Measurements from ENCODE around the gene SLC35F1.

Gene SLC35F1

DNA sequence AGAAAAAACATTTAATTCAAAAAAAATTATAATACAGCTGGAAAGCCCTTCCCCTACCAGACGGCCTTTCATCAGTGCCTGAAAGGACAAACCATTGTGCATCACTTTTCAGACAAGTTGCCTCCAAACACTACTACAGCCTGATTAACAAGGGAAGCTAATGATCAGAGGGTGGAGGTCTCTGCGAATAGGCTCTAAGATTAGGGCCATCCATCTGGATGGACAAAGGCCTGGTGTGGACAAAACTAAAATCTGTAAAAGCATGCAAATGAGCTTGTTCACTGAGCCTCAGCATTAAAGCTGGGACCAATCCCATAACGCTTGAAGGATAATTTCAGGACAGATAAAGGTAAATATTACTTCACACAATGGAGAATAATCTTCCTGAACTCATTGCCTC lies 412.4 kb downstream of the SLC35F1 start:
- DNase-seq (ENCODE audit: low read depth): no peak
- no peak overlapping the region for H3K4me3 ChIP-seq (ENCODE audit: low read length)

DNA sequence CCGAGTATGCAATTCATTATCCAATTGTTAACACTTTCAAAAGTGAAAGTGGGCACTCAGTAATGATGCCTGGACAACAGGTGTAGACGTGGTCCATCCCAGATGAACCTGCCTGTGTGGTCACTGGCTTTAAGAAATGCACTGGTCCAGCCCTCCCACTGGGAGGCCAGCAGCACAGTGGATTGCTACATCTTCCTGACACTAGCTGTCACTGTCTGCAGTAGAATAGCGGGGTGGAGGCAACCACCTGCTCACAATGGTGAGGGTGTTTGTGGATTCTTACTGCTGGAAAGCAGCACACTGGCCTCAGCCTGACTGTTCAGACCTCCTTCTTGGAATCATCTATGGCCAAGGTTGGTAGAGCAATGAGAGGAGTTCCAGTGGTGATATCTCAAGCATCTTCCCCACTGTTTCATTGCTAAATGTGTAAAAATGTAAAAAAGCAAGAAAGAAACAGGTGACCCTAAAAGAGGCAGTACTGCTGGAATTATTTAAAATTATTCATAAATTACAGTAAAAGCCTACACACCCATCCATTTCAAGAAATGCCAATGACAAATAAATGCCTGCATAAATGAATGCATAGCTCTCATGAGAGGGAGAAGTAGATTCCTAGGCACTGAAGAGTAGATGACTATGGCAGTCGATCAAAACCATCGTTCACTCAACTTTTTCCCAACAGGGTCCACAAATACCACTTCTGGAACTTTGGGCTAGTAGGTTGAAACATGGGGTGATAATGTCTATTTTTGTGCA lies 413.0 kb downstream of the SLC35F1 start:
- TF ChIP-seq, protein P1, sequence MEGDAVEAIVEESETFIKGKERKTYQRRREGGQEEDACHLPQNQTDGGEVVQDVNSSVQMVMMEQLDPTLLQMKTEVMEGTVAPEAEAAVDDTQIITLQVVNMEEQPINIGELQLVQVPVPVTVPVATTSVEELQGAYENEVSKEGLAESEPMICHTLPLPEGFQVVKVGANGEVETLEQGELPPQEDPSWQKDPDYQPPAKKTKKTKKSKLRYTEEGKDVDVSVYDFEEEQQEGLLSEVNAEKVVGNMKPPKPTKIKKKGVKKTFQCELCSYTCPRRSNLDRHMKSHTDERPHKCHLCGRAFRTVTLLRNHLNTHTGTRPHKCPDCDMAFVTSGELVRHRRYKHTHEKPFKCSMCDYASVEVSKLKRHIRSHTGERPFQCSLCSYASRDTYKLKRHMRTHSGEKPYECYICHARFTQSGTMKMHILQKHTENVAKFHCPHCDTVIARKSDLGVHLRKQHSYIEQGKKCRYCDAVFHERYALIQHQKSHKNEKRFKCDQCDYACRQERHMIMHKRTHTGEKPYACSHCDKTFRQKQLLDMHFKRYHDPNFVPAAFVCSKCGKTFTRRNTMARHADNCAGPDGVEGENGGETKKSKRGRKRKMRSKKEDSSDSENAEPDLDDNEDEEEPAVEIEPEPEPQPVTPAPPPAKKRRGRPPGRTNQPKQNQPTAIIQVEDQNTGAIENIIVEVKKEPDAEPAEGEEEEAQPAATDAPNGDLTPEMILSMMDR (IDR thresholded peaks at IDR 0.05; ENCODE audit: insufficient read depth, low read depth, low read length, missing control alignments): no peak

More for the DNA sequence above, 412.4 kb downstream of the SLC35F1 start:
- TF ChIP-seq, protein P1 (IDR thresholded peaks at IDR 0.05; ENCODE audit: insufficient read depth, low read depth, low read length, missing control alignments): no peak

DNA sequence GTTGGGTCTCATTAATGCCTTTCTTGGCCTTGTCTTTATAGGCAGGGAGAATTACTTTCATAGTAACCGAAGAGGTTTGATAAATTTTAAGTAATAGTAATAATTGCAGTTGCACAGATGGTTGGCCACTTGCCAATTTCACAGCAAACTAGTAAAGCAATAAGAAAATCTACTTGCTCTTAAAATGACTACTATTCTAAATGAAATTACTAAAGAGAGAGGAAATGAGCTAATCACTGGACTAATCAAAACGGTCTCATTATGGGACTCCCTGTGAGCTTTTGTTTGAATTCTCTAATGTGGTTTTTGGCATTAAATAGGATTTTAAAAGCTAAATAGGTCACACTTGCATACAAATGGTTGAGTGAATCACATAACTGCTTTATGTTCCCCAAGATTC lies 413.6 kb downstream of the SLC35F1 start:
- TF ChIP-seq, protein P1 (IDR thresholded peaks at IDR 0.05; ENCODE audit: insufficient read depth, low read depth, low read length, missing control alignments): no peak
- no peak overlapping the region for H3K4me3 ChIP-seq (ENCODE audit: low read length)
- DNase-seq (ENCODE audit: low read depth): no peak

More for the DNA sequence above, 413.0 kb downstream of the SLC35F1 start:
- no peak for DNase-seq (ENCODE audit: low read depth)
- no peak overlapping the region for H3K4me3 ChIP-seq (ENCODE audit: low read length)

DNA sequence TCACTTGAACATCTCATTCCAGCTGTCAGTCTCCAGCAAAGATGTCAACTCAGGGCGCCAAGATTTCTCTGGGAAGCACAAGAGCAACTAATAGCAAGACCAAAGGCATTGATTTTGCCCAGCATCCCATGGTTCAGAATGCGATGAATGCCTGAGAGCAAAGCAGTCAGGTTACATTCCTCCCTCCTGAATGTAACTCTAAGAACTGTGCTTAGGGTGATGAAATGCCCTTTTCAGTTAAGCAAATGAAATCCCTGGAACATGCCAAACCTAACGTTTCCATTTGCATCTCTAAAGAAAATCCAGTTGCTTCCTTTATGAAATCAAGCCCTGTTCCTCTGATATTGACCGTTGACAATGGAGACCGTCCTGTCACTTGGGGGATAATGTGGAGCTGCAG lies 417.1 kb downstream of the SLC35F1 start:
- no peak overlapping the region for H3K4me3 ChIP-seq (ENCODE audit: low read length)
- TF ChIP-seq, protein P1 (IDR thresholded peaks at IDR 0.05; ENCODE audit: insufficient read depth, low read depth, low read length, missing control alignments): no peak
- DNase-seq (ENCODE audit: low read depth): peak; percentile 66

DNA sequence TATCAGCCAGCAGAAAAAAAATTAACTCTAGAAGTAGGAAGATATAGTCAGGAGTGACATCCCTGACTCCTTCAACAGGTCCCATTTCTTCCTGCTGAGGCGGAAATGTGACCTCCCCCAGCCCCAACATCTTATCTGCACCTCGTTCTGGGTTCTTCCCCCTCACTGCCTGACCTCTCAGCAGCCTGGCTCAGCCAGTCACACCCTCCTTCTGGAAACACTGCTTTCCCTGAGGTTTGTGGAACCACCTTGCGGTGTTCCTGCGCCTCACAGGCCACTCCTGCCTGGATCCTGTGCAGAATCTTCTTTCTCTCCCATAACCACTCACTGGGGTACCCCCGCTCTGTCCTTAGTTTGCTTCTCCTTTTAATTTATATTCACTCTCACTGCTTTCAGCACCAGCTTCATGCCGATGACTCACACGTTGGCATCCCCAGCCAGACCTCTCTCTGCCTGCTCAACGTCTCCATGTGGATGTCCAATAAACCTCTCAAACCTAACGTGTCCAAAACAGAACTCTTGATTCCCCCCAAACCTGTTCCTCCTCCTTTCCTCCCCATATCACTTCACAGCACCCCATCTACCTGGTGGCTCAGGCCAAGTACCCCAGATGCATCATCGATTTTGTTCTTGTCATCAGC lies 418.3 kb downstream of the SLC35F1 start:
- TF ChIP-seq, protein P1 (IDR thresholded peaks at IDR 0.05; ENCODE audit: insufficient read depth, low read depth, low read length, missing control alignments): no peak
- DNase-seq (ENCODE audit: low read depth): peak; percentile 10
- no peak overlapping the region for H3K4me3 ChIP-seq (ENCODE audit: low read length)

DNA sequence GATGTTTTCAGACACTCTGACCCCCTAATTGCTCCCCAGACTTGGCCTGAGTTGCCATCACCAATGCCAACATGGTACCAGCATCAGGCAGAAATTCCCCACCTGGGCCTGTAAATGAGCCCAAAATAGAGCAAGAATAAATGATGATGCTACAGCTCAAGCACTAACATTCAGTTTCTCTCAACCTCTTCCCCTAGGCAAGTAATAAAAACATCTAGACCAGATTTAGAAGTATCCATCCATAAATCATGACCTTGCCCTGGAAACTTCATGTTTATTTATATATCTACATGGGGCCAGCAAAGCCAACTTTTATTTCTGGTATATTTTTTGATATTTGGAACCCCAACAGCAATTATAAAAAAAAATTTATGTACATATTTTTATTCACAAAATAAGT lies 419.6 kb downstream of the SLC35F1 start:
- TF ChIP-seq, protein P1 (IDR thresholded peaks at IDR 0.05; ENCODE audit: insufficient read depth, low read depth, low read length, missing control alignments): no peak
- DNase-seq (ENCODE audit: low read depth): no peak
- no peak overlapping the region for H3K4me3 ChIP-seq (ENCODE audit: low read length)
